ENCODE results near the gene DIP2C. TPM values are rescaled to one million over a fixed set of nuclear protein-coding genes. Genes with fewer than 3 reads are reported as not detected.

The DIP2C gene
- total and polyA plus RNA-seq, 2 donors (not counting 1 experiment from before 2014, with no cell fraction given) = 1.3 to 1.9 TPM

- DNase-seq = no peak
- H3K4me1 Mint-ChIP-seq = no peaks in the 10 kb centered on the region
- TF ChIP-seq EZH2 (IDR thresholded peaks at IDR 0.05; ENCODE audit: borderline replicate concordance, insufficient read depth, low read depth, low read length, poor library complexity, severe bottlenecking) = no peak
- no peak for TF ChIP-seq CTCF (IDR thresholded peaks at IDR 0.05)
- no peak overlapping the region for H3K4me3 Mint-ChIP-seq
- WGBS (ENCODE audit: insufficient coverage) = 67% methylated on average over 9 of the region's 11 CpGs
- H3K27ac Mint-ChIP-seq = no peak overlapping the region
- no peak overlapping the region for H3K4me2 ChIP-seq (replicated peaks; ENCODE audit: low read depth, low read length, poor library complexity, severe bottlenecking)
- no peaks in the 10 kb centered on the region for H3K9me3 Mint-ChIP-seq (ENCODE audit: insufficient read depth)
- ChIA-PET POLR2A (no interaction called here), CTCF (no interaction called here)
- H3K79me2 ChIP-seq (ENCODE audit: control insufficient read depth, insufficient read depth, low read length) = no peaks in the 10 kb centered on the region
- no peak for ATAC-seq (ENCODE audit: low read depth)
- H4K20me1 ChIP-seq (ENCODE audit: control insufficient read depth, insufficient read depth, low read length, poor library complexity, severe bottlenecking) = no peaks in the 10 kb centered on the region
- H3K9me3 ChIP-seq (ENCODE audit: control extremely low read depth in 1 of 3, control insufficient read depth in 2 of 3, insufficient read depth in 1 of 3, low read length in 2 of 3) = no peaks in the 10 kb centered on the region
- no peak overlapping the region for H3K27ac ChIP-seq (ENCODE audit: low read length in 2 of 2)
- H3K4me1 ChIP-seq (ENCODE audit: control insufficient read depth in 2 of 2, insufficient read depth in 2 of 2, low read length in 2 of 2) = no peaks in the 10 kb centered on the region
- H3K27me3 ChIP-seq (replicated peaks in 1 of 4; ENCODE audit: control extremely low read depth in 1 of 4, control insufficient read depth in 3 of 4, insufficient read depth in 4 of 4, low read length in 3 of 4) = peaks cover 0 to 3% (median 0%) of the 10 kb centered on the region in 4 experiments
- peaks cover 32% of the 10 kb centered on the region for H3K27me3 Mint-ChIP-seq
- intact Hi-C loops (cut with micrococcal nuclease) = no loop called here
- no peak overlapping the region for H3K4me3 ChIP-seq (ENCODE audit: control extremely low read depth in 1 of 5, extremely low read depth in 1 of 5, insufficient read depth in 1 of 5, low read depth in 2 of 5, low read length in 4 of 5)
- no peaks in the 10 kb centered on the region for H3K36me3 ChIP-seq (replicated peaks in 1 of 2; ENCODE audit: control extremely low read depth in 1 of 2, control insufficient read depth in 1 of 2, extremely low read depth in 1 of 2, insufficient read depth in 2 of 2, low read length in 1 of 2)
- H3K9ac ChIP-seq (ENCODE audit: low read length) = no peak overlapping the region
- H2AFZ ChIP-seq (ENCODE audit: insufficient read depth, low read depth, low read length, poor library complexity, severe bottlenecking) = no peak overlapping the region
Observed at GRCh38 chr10:600876-601659, 88.4 kb downstream of the DIP2C start.

DNA sequence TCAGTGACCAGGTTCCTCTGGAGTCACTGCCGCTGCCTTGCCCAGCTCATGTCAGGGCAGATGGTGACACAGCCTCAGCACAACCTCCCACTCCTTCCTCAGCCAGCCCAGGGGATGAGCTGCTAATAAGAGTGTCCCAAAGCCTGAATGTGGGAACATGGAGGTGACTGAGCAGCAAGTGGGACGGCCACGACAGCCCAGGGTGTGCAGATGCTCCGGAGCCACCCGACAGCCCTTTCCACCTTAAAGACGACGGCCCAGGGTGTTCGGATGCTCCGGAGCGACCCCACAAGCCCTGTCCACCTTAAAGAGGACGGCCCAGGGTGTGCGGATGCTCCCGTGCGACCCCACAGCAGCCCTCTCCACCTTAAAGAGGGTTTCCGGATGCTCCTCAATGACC, 89.2 kb downstream of the DIP2C start:
- TF ChIP-seq EZH2 (IDR thresholded peaks at IDR 0.05; ENCODE audit: borderline replicate concordance, insufficient read depth, low read depth, low read length, poor library complexity, severe bottlenecking) = no peak
- TF ChIP-seq CTCF (IDR thresholded peaks at IDR 0.05) = no peak
- POLR2A ChIA-PET = no interaction called here
- H2AFZ ChIP-seq (ENCODE audit: insufficient read depth, low read depth, low read length, poor library complexity, severe bottlenecking) = no peak overlapping the region
- no peaks in the 10 kb centered on the region for H3K9me3 Mint-ChIP-seq (ENCODE audit: insufficient read depth)
- H3K4me1 ChIP-seq (ENCODE audit: control insufficient read depth in 2 of 2, insufficient read depth in 2 of 2, low read length in 2 of 2) = no peaks in the 10 kb centered on the region
- intact Hi-C loops (cut with micrococcal nuclease) = no loop called here
- no peaks in the 10 kb centered on the region for H3K79me2 ChIP-seq (ENCODE audit: control insufficient read depth, insufficient read depth, low read length)
- H3K9me3 ChIP-seq (ENCODE audit: control extremely low read depth in 1 of 3, control insufficient read depth in 2 of 3, insufficient read depth in 1 of 3, low read length in 2 of 3) = no peaks in the 10 kb centered on the region
- H3K4me3 Mint-ChIP-seq = no peak overlapping the region
- no peak overlapping the region for H3K27ac Mint-ChIP-seq
- no peak overlapping the region for H3K4me3 ChIP-seq (ENCODE audit: control extremely low read depth in 1 of 5, extremely low read depth in 1 of 5, insufficient read depth in 1 of 5, low read depth in 2 of 5, low read length in 4 of 5)
- no peaks in the 10 kb centered on the region for H3K36me3 ChIP-seq (replicated peaks in 1 of 2; ENCODE audit: control extremely low read depth in 1 of 2, control insufficient read depth in 1 of 2, extremely low read depth in 1 of 2, insufficient read depth in 2 of 2, low read length in 1 of 2)
- ATAC-seq (ENCODE audit: low read depth) (no peak), DNase-seq (no peak)
- peaks cover 27% of the 10 kb centered on the region for H3K27me3 Mint-ChIP-seq
- H3K27ac ChIP-seq (ENCODE audit: low read length in 2 of 2) = no peak overlapping the region
- no peak overlapping the region for H3K9ac ChIP-seq (ENCODE audit: low read length)
- H3K4me2 ChIP-seq (replicated peaks; ENCODE audit: low read depth, low read length, poor library complexity, severe bottlenecking) = no peak overlapping the region
- no peaks in the 10 kb centered on the region for H3K4me1 Mint-ChIP-seq
- WGBS (ENCODE audit: insufficient coverage) = 92% methylated on average over 14 of the region's 15 CpGs
- CTCF ChIA-PET = no interaction called here
- no peaks in the 10 kb centered on the region for H4K20me1 ChIP-seq (ENCODE audit: control insufficient read depth, insufficient read depth, low read length, poor library complexity, severe bottlenecking)
- H3K27me3 ChIP-seq (replicated peaks in 1 of 4; ENCODE audit: control extremely low read depth in 1 of 4, control insufficient read depth in 3 of 4, insufficient read depth in 4 of 4, low read length in 3 of 4) = peaks cover 0 to 3% (median 0%) of the 10 kb centered on the region in 4 experiments
